ENCODE data around the gene MKKS. TPM values are rescaled to one million over a fixed set of nuclear protein-coding genes. Genes with fewer than 3 reads are reported as not detected.

Gene MKKS
- total and polyA plus RNA-seq, 2 of the 13 experiments (the other 11 are each of a cell fraction or from before 2014, with no cell fraction given): 26.7 to 34.5 TPM

DNA sequence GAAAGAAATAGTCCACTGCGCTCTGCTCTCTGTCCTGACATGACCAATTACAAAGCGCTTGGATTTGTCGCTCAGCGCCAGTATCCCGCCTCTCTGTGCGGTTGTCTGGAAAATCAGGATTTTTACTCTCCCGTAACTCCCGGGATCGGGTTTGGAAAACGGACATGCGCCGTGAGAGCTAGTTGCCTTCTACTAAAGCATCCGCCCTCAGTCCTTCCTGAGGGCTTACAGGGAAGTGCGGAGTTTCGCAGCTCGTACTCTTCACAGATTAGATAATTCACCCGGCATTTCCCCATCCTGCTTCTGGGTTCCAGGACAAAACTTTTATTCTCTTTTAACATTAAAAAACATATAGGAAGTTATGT lies 427 bp upstream of the MKKS start (continued):
- TF ChIP-seq, protein P1, sequence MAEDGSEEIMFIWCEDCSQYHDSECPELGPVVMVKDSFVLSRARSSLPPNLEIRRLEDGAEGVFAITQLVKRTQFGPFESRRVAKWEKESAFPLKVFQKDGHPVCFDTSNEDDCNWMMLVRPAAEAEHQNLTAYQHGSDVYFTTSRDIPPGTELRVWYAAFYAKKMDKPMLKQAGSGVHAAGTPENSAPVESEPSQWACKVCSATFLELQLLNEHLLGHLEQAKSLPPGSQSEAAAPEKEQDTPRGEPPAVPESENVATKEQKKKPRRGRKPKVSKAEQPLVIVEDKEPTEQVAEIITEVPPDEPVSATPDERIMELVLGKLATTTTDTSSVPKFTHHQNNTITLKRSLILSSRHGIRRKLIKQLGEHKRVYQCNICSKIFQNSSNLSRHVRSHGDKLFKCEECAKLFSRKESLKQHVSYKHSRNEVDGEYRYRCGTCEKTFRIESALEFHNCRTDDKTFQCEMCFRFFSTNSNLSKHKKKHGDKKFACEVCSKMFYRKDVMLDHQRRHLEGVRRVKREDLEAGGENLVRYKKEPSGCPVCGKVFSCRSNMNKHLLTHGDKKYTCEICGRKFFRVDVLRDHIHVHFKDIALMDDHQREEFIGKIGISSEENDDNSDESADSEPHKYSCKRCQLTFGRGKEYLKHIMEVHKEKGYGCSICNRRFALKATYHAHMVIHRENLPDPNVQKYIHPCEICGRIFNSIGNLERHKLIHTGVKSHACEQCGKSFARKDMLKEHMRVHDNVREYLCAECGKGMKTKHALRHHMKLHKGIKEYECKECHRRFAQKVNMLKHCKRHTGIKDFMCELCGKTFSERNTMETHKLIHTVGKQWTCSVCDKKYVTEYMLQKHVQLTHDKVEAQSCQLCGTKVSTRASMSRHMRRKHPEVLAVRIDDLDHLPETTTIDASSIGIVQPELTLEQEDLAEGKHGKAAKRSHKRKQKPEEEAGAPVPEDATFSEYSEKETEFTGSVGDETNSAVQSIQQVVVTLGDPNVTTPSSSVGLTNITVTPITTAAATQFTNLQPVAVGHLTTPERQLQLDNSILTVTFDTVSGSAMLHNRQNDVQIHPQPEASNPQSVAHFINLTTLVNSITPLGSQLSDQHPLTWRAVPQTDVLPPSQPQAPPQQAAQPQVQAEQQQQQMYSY (CRISPR knock-in tag; IDR thresholded peaks at IDR 0.05): peak; percentile 98
- TF ChIP-seq GATAD2A (CRISPR knock-in tag; IDR thresholded peaks at IDR 0.05): peak; percentile 34; the same call in 1 of the 2 replicates
- TF ChIP-seq SP140L (CRISPR knock-in tag; IDR thresholded peaks at IDR 0.05; ENCODE audit: borderline replicate concordance): 0 out of 2 replicates have a peak, but pooled peaks have one; percentile 62
- TF ChIP-seq KAT7 (CRISPR knock-in tag; IDR thresholded peaks at IDR 0.05; ENCODE audit: borderline replicate concordance): 0 out of 2 replicates have a peak, but pooled peaks have one; percentile 69
- TF ChIP-seq GTF2F1 (IDR thresholded peaks at IDR 0.05; ENCODE audit: low read length): no peak; the same call in 1 of the 2 replicates
- peak; percentile 52 for TF ChIP-seq GATAD1 (CRISPR knock-in tag; IDR thresholded peaks at IDR 0.05)
- peak; percentile 4; the same call in 1 of the 2 replicates for TF ChIP-seq FOXJ3 (CRISPR knock-in tag; IDR thresholded peaks at IDR 0.05; ENCODE audit: borderline replicate concordance)
- TF ChIP-seq TGIF2 (CRISPR knock-in tag; IDR thresholded peaks at IDR 0.05): peak; percentile 80
- 0 out of 2 replicates have a peak, but pooled peaks have one; percentile 12 for TF ChIP-seq PPARG (CRISPR knock-in tag; conservative IDR thresholded peaks at IDR 0.05)
- TF ChIP-seq, protein P2, sequence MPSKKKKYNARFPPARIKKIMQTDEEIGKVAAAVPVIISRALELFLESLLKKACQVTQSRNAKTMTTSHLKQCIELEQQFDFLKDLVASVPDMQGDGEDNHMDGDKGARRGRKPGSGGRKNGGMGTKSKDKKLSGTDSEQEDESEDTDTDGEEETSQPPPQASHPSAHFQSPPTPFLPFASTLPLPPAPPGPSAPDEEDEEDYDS (CRISPR knock-in tag; IDR thresholded peaks at IDR 0.05): peak; percentile 89
- TF ChIP-seq POLR2G (IDR thresholded peaks at IDR 0.05; ENCODE audit: low read depth, low read length): peak; percentile 99
- peak; percentile 90 for TF ChIP-seq NFYB (CRISPR knock-in tag; IDR thresholded peaks at IDR 0.05)
- TF ChIP-seq ZNF501 (CRISPR knock-in tag; IDR thresholded peaks at IDR 0.05): peak; percentile 5; the same call in 1 of the 2 replicates
- TF ChIP-seq MXI1 (IDR thresholded peaks at IDR 0.05; ENCODE audit: borderline replicate concordance, low read depth, low read length): no peak
- TF ChIP-seq ZBTB25 (CRISPR knock-in tag; IDR thresholded peaks at IDR 0.05): peak; percentile 8; the same call in 1 of the 2 replicates
- TF ChIP-seq KDM2A (CRISPR knock-in tag; IDR thresholded peaks at IDR 0.05; ENCODE audit: borderline replicate concordance, low read depth): no peak; the same call in 1 of the 2 replicates
- 0 out of 2 replicates have a peak, but pooled peaks have one; percentile 7 for TF ChIP-seq BCL6 (CRISPR knock-in tag; IDR thresholded peaks at IDR 0.05)
- TF ChIP-seq, protein P3, sequence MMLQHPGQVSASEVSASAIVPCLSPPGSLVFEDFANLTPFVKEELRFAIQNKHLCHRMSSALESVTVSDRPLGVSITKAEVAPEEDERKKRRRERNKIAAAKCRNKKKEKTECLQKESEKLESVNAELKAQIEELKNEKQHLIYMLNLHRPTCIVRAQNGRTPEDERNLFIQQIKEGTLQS (CRISPR knock-in tag; IDR thresholded peaks at IDR 0.05): 0 out of 2 replicates have a peak, but pooled peaks have one; percentile 4
- 0 out of 2 replicates have a peak, but pooled peaks have one; percentile 61 for TF ChIP-seq DMTF1 (CRISPR knock-in tag; IDR thresholded peaks at IDR 0.05)
- peak; percentile 70; the same call in 1 of the 2 replicates for TF ChIP-seq NFIC (IDR thresholded peaks at IDR 0.05; ENCODE audit: low read length)
- no peak; the same call in 1 of the 2 replicates for TF ChIP-seq KDM5B (CRISPR knock-in tag; IDR thresholded peaks at IDR 0.05; ENCODE audit: borderline replicate concordance)
- TF ChIP-seq POLR2AphosphoS2 (IDR thresholded peaks at IDR 0.05; ENCODE audit: low read depth, low read length): peak; percentile 97
- no peak for TF ChIP-seq HMG20A (CRISPR knock-in tag; IDR thresholded peaks at IDR 0.05; ENCODE audit: borderline replicate concordance)
- 0 out of 2 replicates have a peak, but pooled peaks have one; percentile 12 for TF ChIP-seq SIX4 (CRISPR knock-in tag; IDR thresholded peaks at IDR 0.05)
- TF ChIP-seq NR2F6 (IDR thresholded peaks at IDR 0.05): peak; percentile 69
- TF ChIP-seq NR2F6 (CRISPR knock-in tag; IDR thresholded peaks at IDR 0.05): no peak

All from HepG2 (cell line).